Stomach (tissue), 9 donors: Measurements from ENCODE around the gene ABTB2. TPM values are rescaled to one million over a fixed set of nuclear protein-coding genes. Genes with fewer than 3 reads are reported as not detected.

Experiments
- DNase-seq, 2 donors: peaks; one replicate each; pipeline versions ENCODE4 v3.0.0 to v3.0.0-alpha.2; 2013 to 2019
- H3K27ac ChIP-seq, 5 donors: fragments of 200-600 bp in 4 of 5; sonication (generic) in 4 of 5; one replicate each; pipeline ENCODE4 v1.5.1; 2013 to 2019; ENCODE audit warnings: mild to moderate bottlenecking in 1 of 5, moderate library complexity in 1 of 5
- H3K27me3 ChIP-seq, 3 donors: fragments of 200-600 bp; sonication (generic); one replicate each; pipeline ENCODE4 v1.5.1; 2017 to 2019; ENCODE audit warnings: mixed run types in 1 of 3
- H3K36me3 ChIP-seq, 4 donors: fragments of 200-600 bp; sonication (generic); 1 replicate in 3 of 4; 2 replicates in 1 of 4; pipeline ENCODE4 v1.5.1; 2016 to 2019
- H3K4me1 ChIP-seq, 4 donors: fragments of 200-600 bp; sonication (generic); one replicate each; pipeline ENCODE4 v1.5.1; 2016 to 2019
- H3K4me3 ChIP-seq, 4 donors: fragments of 200-600 bp; sonication (generic) in 3 of 4; one replicate each; pipeline ENCODE4 v1.5.1; 2016 to 2019; ENCODE audit warnings: mild to moderate bottlenecking in 1 of 4
- H3K9me3 ChIP-seq, 4 donors: fragments of 200-600 bp; sonication (generic); one replicate each; pipeline ENCODE4 v1.5.1; 2016 to 2019
- EP300 ChIP-seq: sonication (generic); formaldehyde crosslinking; IDR thresholded peaks from one replicate; pipeline ENCODE4 v1.6.1; 2017; ENCODE audit warnings: antibody characterized with exemption
- POLR2A ChIP-seq, 4 donors: fragments of 450-650 bp; IDR thresholded peaks; one replicate each; pipeline ENCODE4 v1.6.1; 2016; ENCODE audit warnings: antibody characterized with exemption in 4 of 4, control low read depth in 2 of 4, mild to moderate bottlenecking in 1 of 4, moderate library complexity in 1 of 4
- POLR2AphosphoS5 ChIP-seq, 3 donors: sonication (generic); formaldehyde crosslinking; IDR thresholded peaks; one replicate each; pipeline ENCODE4 v1.6.1; 2016; ENCODE audit warnings: antibody characterized with exemption in 3 of 3
- whole genome bisulfite sequencing, 5 donors: extraction: QIAGEN DNeasy Blood & Tissue Kit in 3 of 5; methylation state at CpG; one replicate each; pipeline versions ENCODE4 v1.1.5 to v1.1.7; 2013 to 2018; 5-methylcytosine and 5-hydroxymethylcytosine counted together
- intact Hi-C: fragments of 100-400 bp; cut with DNase I; formaldehyde crosslinking; loops from one replicate; pipeline ENCODE4 v1.15.1; 2023; ENCODE audit warnings: low total_unique reads
- polyA plus RNA-seq, 3 donors: library from polyadenylated mRNA; stranded (reverse); fragments of 200-250 nt; gene quantifications; one replicate each; pipeline ENCODE4 v1.2.3, GENCODE V29; 2013
- total RNA-seq, 5 donors: library from RNA; depleted of rRNA; stranded (reverse); fragments of >200 nt; gene quantifications; one replicate each; pipeline versions ENCODE4 v1.1.0 to v1.2.3, GENCODE V29; 2014 to 2016
- TF ChIP-seq, protein P1 (sequence below), 7 experiments: fragments of 450-650 bp in 4 of 7; fragments of 200-600 bp in 3 of 7; sonication (generic) in 3 of 7; IDR thresholded peaks; one replicate each; pipeline ENCODE4 v1.5.1; 2016 to 2019; ENCODE audit warnings: antibody characterized with exemption in 7 of 7, control low read depth in 2 of 7, mild to moderate bottlenecking in 1 of 7
- donor health status: healthy with polysubstance abuse.
- donor health status: Bipolar disorder and iron deficiency.
- donor health status: healthy.

The ABTB2 gene
- total and polyA plus RNA-seq, 8 donors: 0.58 to 12.7 (median 2.2) TPM

DNA sequence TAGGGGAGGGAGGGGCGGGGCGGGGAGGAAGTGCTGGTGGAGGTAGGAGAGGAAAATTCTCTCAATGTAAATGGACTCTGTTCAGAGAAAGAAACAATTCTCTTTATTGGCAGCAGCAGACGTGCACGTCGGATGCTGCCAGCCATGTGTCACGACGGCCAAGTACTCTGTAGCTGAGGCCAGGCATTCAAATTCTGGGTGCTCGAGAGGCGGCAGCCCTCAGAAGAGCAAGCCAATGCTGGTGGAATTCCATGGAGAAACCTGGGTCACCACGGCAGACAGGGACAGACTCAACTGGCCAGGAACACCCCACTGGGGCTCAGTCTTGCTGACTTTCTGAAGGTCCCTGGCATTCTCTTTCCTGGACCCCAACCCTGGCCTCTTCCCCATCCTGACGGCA lies 90.8 kb downstream of the ABTB2 start:
- Histone ChIP-seq H3K4me3 (no peak overlapping the region), H3K4me1 (peaks cover 0 to 32% (median 19%) of the 10 kb centered on the region in 4 donors), H3K27me3 (no peaks in the 10 kb centered on the region), H3K27ac (peak overlapping the region in 4 of 5 donors; percentile 25 to 66 (median 56)), H3K36me3 (no peaks in the 10 kb centered on the region), H3K9me3 (no peaks in the 10 kb centered on the region)
- DNase-seq: no peak
- intact Hi-C loops: no loop called here
- TF ChIP-seq EP300: no peak
- TF ChIP-seq, protein P1, sequence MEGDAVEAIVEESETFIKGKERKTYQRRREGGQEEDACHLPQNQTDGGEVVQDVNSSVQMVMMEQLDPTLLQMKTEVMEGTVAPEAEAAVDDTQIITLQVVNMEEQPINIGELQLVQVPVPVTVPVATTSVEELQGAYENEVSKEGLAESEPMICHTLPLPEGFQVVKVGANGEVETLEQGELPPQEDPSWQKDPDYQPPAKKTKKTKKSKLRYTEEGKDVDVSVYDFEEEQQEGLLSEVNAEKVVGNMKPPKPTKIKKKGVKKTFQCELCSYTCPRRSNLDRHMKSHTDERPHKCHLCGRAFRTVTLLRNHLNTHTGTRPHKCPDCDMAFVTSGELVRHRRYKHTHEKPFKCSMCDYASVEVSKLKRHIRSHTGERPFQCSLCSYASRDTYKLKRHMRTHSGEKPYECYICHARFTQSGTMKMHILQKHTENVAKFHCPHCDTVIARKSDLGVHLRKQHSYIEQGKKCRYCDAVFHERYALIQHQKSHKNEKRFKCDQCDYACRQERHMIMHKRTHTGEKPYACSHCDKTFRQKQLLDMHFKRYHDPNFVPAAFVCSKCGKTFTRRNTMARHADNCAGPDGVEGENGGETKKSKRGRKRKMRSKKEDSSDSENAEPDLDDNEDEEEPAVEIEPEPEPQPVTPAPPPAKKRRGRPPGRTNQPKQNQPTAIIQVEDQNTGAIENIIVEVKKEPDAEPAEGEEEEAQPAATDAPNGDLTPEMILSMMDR (IDR thresholded peaks at IDR 0.05): no peak
- no peak for TF ChIP-seq POLR2AphosphoS5 (IDR thresholded peaks at IDR 0.05)
- TF ChIP-seq POLR2A (IDR thresholded peaks at IDR 0.05): no peak
- 29 to 52% (median 45%) methylated on average over 11 of the region's 11 CpGs for WGBS, 5 donors

DNA sequence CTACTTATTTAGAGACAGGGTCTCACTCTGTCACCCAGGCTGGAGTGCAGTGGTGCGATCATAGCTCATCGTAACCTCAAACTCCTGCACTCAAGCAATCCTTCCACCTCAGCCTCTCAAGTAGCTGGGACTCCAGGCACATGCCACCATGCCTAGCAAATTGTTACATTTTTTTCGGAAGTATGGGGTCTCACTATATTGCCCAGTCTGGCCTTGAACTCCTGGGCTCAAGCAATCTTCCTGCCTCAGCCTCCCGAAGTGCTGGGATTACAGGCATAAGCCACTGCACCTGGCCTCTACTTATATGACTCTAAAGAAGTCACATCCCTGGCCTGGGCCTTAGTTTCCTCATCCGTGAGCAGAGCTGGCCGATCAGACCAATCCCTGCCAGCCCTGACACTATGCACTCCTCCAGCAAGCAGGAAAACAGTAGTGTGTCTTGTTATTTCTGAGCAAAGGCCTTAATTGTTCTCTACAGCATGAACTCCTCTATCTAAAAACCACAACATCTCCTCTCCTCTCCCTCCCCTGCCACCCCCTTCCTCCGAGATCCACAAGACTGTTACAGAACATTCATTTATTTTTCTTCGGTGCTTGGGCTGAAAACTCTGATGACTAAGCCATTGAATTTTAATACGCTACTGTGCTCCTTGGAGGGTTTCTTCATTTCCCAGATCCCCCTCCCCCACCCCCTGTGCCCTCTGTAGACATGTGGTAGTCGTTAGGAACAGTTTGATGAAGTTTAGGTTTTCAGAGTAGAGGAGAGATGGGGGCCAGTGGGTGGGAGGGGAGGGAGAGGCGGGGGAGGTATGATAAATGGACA lies 91.5 kb downstream of the ABTB2 start:
- WGBS, 5 donors: 58 to 75% (median 64%) methylated on average over 11 of the region's 11 CpGs
- H3K27ac ChIP-seq: peak overlapping the region in 4 of 5 donors; percentile 25 to 66 (median 56)

DNA sequence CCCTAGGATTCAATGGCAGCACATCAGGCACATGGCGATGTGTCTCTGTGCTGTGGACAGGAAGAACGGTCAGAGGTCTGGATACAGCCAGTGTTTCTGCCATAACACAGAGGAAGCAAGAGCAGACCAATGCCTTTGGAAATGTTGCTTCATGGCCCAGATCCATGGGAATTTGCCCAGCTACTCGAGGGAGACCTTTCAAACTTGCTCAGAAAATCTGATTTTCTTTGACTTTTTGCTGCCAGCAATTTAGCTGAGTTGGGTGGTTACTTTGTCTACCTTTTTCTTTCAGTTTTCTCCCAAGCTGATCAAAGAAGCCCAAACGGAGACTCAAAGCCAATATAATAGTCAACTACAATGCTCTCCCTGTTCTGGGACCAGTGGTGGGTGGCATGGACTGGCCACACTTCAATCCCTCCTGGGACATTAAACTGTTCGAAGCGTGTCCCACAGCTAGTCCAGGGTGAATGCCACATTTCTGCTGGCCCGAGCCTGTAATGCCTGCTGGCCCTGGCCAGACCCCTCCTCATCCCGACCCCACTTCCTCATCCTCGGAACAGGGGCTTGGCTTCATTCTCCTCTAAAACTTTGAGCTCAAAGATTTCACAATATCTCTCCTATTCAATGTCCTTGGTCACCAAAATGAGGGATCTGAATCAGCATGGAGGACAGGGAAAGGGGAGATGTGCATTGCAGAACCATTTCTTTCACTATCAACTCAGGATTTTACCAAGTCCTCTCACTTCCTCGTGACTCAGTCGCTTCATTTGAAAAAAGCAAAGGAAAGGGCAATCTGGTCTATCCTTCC lies 93.3 kb downstream of the ABTB2 start:
- no peak for DNase-seq
- Histone ChIP-seq H3K27me3 (no peaks in the 10 kb centered on the region), H3K4me1 (peaks cover 0 to 32% (median 19%) of the 10 kb centered on the region in 4 donors), H3K36me3 (no peaks in the 10 kb centered on the region), H3K27ac (peak overlapping the region in 1 of 5 donors; percentile 3), H3K9me3 (no peaks in the 10 kb centered on the region), H3K4me3 (no peak overlapping the region)
- WGBS, 5 donors: 88 to 93% (median 90%) methylated on average over 11 of the region's 11 CpGs
- TF ChIP-seq, protein P1 (IDR thresholded peaks at IDR 0.05): no peak
- TF ChIP-seq POLR2A (IDR thresholded peaks at IDR 0.05) (no peak), POLR2AphosphoS5 (IDR thresholded peaks at IDR 0.05) (no peak), EP300 (no peak)
- intact Hi-C loops: no loop called here

More for the DNA sequence above, 91.5 kb downstream of the ABTB2 start:
- Histone ChIP-seq H3K4me1 (peaks cover 0 to 32% (median 19%) of the 10 kb centered on the region in 4 donors), H3K4me3 (no peak overlapping the region), H3K27me3 (no peaks in the 10 kb centered on the region), H3K9me3 (no peaks in the 10 kb centered on the region), H3K36me3 (no peaks in the 10 kb centered on the region)
- TF ChIP-seq POLR2A (IDR thresholded peaks at IDR 0.05): no peak
- peak in 1 of 3 donors; percentile 18 for TF ChIP-seq POLR2AphosphoS5 (IDR thresholded peaks at IDR 0.05)
- peak in 1 of 2 donors; percentile 71 for DNase-seq
- intact Hi-C loops: no loop called here

DNA sequence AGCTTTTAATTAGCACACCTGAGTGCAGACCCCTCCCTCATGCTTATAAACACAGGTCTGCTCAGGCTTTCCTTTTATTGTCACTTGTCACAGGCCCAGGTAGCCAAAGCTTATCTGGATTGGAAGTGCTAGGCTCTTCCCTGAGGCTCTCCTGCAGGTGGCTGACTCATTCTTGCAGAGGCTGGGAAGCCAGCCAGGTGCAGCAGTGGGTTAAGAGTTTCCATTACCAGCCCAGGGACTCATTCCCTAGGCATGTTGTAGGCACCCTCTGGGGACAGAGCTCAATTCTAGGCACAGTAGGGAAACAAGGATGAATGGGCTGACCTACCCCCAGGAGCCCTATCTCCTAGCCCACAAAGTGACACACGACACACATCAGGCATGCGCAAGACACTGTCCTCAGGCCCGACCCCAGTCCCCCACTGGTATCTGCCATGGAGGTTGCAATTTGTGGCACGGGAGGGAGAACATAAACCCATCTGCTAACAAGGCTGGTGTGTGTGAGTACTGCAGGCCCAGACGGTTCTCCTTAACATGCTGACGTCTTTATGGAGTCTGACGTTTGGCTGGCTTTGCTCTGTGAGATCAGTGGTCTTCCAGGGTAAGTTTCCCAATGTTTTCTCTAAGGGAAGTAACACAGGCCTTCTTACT lies 94.2 kb downstream of the ABTB2 start:
- no peaks in the 10 kb centered on the region for H3K27me3 ChIP-seq
- H3K4me1 ChIP-seq: peaks cover 0 to 32% (median 19%) of the 10 kb centered on the region in 4 donors
- H3K36me3 ChIP-seq: no peaks in the 10 kb centered on the region
- 82 to 92% (median 89%) methylated on average over 7 of the region's 7 CpGs for WGBS, 5 donors
- no peak overlapping the region for H3K4me3 ChIP-seq
- H3K27ac ChIP-seq: peak overlapping the region in 2 of 5 donors; percentile 3 to 43
- DNase-seq: peak; percentile 77 to 84
- intact Hi-C loops: no loop called here
- H3K9me3 ChIP-seq: no peaks in the 10 kb centered on the region
- no peak for TF ChIP-seq EP300
- peak in 2 of 3 donors; percentile 5 to 57 for TF ChIP-seq POLR2AphosphoS5 (IDR thresholded peaks at IDR 0.05)
